Measurements from ENCODE around the gene VPS45. TPM values are rescaled to one million over a fixed set of nuclear protein-coding genes. Genes with fewer than 3 reads are reported as not detected.

Gene VPS45
- total and polyA plus RNA-seq, 4 donors, result 7.7 to 24.2 (median 14.1) TPM

- no peaks in the 10 kb centered on the region for H3K9me3 ChIP-seq (ENCODE audit: control insufficient read depth in 4 of 4, low read length in 3 of 4)
- no peak overlapping the region for H3K27ac ChIP-seq (ENCODE audit: low read depth in 1 of 2, low read length in 2 of 2)
- peaks cover 0 to 4% (median 0%) of the 10 kb centered on the region in 4 donors for H3K4me1 ChIP-seq (ENCODE audit: control insufficient read depth in 4 of 4, insufficient read depth in 4 of 4, low read length in 3 of 4)
- no peak for TF ChIP-seq HNF4G (IDR thresholded peaks at IDR 0.05)
- TF ChIP-seq TAF1 (conservative IDR thresholded peaks at IDR 0.05), result no peak
- TF ChIP-seq, protein P1, sequence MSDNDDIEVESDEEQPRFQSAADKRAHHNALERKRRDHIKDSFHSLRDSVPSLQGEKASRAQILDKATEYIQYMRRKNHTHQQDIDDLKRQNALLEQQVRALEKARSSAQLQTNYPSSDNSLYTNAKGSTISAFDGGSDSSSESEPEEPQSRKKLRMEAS (IDR thresholded peaks at IDR 0.05), result no peak
- no peak for TF ChIP-seq SP1 (IDR thresholded peaks at IDR 0.05)
- no peak for TF ChIP-seq JUND (IDR thresholded peaks at IDR 0.05)
- no peak for TF ChIP-seq HNF4A (conservative IDR thresholded peaks at IDR 0.05)
- no peak for TF ChIP-seq GABPA (IDR thresholded peaks at IDR 0.05 in 1 of 2, conservative IDR thresholded peaks at IDR 0.05 in 1 of 2)
- TF ChIP-seq RAD21 (IDR thresholded peaks at IDR 0.05), result no peak
- TF ChIP-seq, protein P2, sequence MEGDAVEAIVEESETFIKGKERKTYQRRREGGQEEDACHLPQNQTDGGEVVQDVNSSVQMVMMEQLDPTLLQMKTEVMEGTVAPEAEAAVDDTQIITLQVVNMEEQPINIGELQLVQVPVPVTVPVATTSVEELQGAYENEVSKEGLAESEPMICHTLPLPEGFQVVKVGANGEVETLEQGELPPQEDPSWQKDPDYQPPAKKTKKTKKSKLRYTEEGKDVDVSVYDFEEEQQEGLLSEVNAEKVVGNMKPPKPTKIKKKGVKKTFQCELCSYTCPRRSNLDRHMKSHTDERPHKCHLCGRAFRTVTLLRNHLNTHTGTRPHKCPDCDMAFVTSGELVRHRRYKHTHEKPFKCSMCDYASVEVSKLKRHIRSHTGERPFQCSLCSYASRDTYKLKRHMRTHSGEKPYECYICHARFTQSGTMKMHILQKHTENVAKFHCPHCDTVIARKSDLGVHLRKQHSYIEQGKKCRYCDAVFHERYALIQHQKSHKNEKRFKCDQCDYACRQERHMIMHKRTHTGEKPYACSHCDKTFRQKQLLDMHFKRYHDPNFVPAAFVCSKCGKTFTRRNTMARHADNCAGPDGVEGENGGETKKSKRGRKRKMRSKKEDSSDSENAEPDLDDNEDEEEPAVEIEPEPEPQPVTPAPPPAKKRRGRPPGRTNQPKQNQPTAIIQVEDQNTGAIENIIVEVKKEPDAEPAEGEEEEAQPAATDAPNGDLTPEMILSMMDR (IDR thresholded peaks at IDR 0.05; ENCODE audit: low read depth, low read length, missing input control), result no peak
- TF ChIP-seq EGR1 (IDR thresholded peaks at IDR 0.05; ENCODE audit: low read depth in 2 of 2), result no peak
- no peak overlapping the region for H3K9ac ChIP-seq (ENCODE audit: low read depth in 1 of 2, low read length in 2 of 2)
- H3K36me3 ChIP-seq (ENCODE audit: control insufficient read depth in 4 of 4, insufficient read depth in 3 of 4, low read depth in 1 of 4, low read length in 3 of 4), result no peaks in the 10 kb centered on the region
- 94% methylated on average over 2 of the region's 2 CpGs for WGBS
- no peak for DNase-seq (ENCODE audit: low spot score)
- H3K4me3 ChIP-seq (ENCODE audit: low read depth in 1 of 3, low read length in 3 of 3), result no peak overlapping the region
- no peaks in the 10 kb centered on the region for H3K27me3 ChIP-seq (ENCODE audit: control insufficient read depth in 4 of 4, insufficient read depth in 4 of 4, low read length in 3 of 4)
Measured at GRCh38 chr1:150126811-150127210, 59.2 kb downstream of the VPS45 start.

DNA sequence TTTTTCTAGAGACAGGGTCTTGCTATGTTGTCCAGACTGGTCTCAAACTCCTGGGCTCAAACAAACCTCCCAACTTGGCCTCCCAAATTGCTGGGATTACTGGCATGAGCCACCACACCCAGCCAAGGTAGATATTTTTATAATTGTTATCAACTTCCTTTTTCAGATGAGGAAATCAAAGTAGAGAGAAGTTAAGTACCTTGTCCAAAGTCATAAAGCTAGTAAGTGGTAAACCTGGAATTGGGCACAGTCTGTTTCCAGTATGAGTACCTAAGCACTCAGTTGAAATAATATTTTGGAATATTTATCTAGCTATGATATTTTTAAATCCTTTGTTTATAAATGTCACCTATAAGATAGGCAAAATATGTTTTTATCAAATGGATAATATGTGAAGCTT lies 59.9 kb downstream of the VPS45 start:
- no peak for DNase-seq (ENCODE audit: low spot score)
- Histone ChIP-seq H3K27me3 (ENCODE audit: control insufficient read depth in 4 of 4, insufficient read depth in 4 of 4, low read length in 3 of 4) (no peaks in the 10 kb centered on the region), H3K27ac (ENCODE audit: low read depth in 1 of 2, low read length in 2 of 2) (no peak overlapping the region), H3K9me3 (ENCODE audit: control insufficient read depth in 4 of 4, low read length in 3 of 4) (no peaks in the 10 kb centered on the region), H3K9ac (ENCODE audit: low read depth in 1 of 2, low read length in 2 of 2) (no peak overlapping the region), H3K4me3 (ENCODE audit: low read depth in 1 of 3, low read length in 3 of 3) (no peak overlapping the region), H3K4me1 (ENCODE audit: control insufficient read depth in 4 of 4, insufficient read depth in 4 of 4, low read length in 3 of 4) (peaks cover 0 to 6% (median 0%) of the 10 kb centered on the region in 4 donors), H3K36me3 (ENCODE audit: control insufficient read depth in 4 of 4, insufficient read depth in 3 of 4, low read depth in 1 of 4, low read length in 3 of 4) (no peaks in the 10 kb centered on the region)
- TF ChIP-seq YY1 (IDR thresholded peaks at IDR 0.05) (no peak), FOXA1 (IDR thresholded peaks at IDR 0.05) (no peak), GABPA (IDR thresholded peaks at IDR 0.05 in 1 of 2, conservative IDR thresholded peaks at IDR 0.05 in 1 of 2) (no peak), HNF4A (conservative IDR thresholded peaks at IDR 0.05) (no peak), REST (IDR thresholded peaks at IDR 0.05) (no peak), HNF4G (IDR thresholded peaks at IDR 0.05) (no peak), RXRA (IDR thresholded peaks at IDR 0.05) (no peak), ATF3 (IDR thresholded peaks at IDR 0.05) (no peak), NR2F2 (IDR thresholded peaks at IDR 0.05) (no peak), EGR1 (IDR thresholded peaks at IDR 0.05; ENCODE audit: low read depth in 2 of 2) (no peak), SP1 (IDR thresholded peaks at IDR 0.05) (no peak), TAF1 (conservative IDR thresholded peaks at IDR 0.05) (no peak)
- TF ChIP-seq, protein P3, sequence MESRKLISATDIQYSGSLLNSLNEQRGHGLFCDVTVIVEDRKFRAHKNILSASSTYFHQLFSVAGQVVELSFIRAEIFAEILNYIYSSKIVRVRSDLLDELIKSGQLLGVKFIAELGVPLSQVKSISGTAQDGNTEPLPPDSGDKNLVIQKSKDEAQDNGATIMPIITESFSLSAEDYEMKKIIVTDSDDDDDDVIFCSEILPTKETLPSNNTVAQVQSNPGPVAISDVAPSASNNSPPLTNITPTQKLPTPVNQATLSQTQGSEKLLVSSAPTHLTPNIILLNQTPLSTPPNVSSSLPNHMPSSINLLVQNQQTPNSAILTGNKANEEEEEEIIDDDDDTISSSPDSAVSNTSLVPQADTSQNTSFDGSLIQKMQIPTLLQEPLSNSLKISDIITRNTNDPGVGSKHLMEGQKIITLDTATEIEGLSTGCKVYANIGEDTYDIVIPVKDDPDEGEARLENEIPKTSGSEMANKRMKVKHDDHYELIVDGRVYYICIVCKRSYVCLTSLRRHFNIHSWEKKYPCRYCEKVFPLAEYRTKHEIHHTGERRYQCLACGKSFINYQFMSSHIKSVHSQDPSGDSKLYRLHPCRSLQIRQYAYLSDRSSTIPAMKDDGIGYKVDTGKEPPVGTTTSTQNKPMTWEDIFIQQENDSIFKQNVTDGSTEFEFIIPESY (IDR thresholded peaks at IDR 0.05), result no peak
- TF ChIP-seq, protein P1 (IDR thresholded peaks at IDR 0.05), result no peak
